B cell (primary cell): ENCODE measurements around the gene ADIPOR1. TPM values are rescaled to one million over a fixed set of nuclear protein-coding genes. Genes with fewer than 3 reads are reported as not detected.

Source experiments
- ATAC-seq: fragments of 200-7000 bp; cut with Tn5 transposase; one replicate; pipeline ENCODE4 v1.10.0; 2021; ENCODE audit warnings: low read depth, mild to moderate bottlenecking, moderate number of reproducible peaks, moderate library complexity
- CTCF ChIA-PET: fragments of 350-600 bp; sonication (Branson Sonifier 250); formaldehyde crosslinking; loops from one replicate; lab custom pipeline; 2021; ENCODE audit warnings: antibody characterized with exemption, inconsistent platforms; lab: Charles Lee
- POLR2A ChIA-PET: fragments of 350-600 bp; sonication (Branson Sonifier 250); formaldehyde crosslinking; loops from one replicate; lab custom pipeline; 2021; ENCODE audit warnings: antibody characterized with exemption; lab: Charles Lee
- DNase-seq: peaks from one replicate; pipeline ENCODE4 v3.0.0; 2013
- H2AFZ ChIP-seq: 2 replicates; pipeline ENCODE4 v1.6.1; 2012; ENCODE audit warnings: mild to moderate bottlenecking, low read depth, low read length; ENCODE audit not compliant: insufficient read depth, poor library complexity, severe bottlenecking
- H3K27ac ChIP-seq, 2 donors: 1 replicate in 1 of 2; 2 replicates in 1 of 2; pipeline ENCODE4 v1.5.1; 2012 to 2013; ENCODE audit warnings: low read length in 2 of 2, mild to moderate bottlenecking in 2 of 2, moderate library complexity in 1 of 2
- H3K27me3 ChIP-seq, 4 experiments: fragments of 200-600 bp in 1 of 4; sonication (generic) in 1 of 4; replicated peaks in 1 of 4; 1 replicate in 2 of 4; 2 replicates in 2 of 4; pipeline versions ENCODE4 v1.6.1 to v1.7.0; 2013 to 2016; ENCODE audit warnings: low read length in 3 of 4, mild to moderate bottlenecking in 2 of 4, mixed read lengths in 1 of 4, moderate library complexity in 1 of 4; ENCODE audit not compliant: insufficient read depth in 4 of 4, control insufficient read depth in 3 of 4; ENCODE audit errors: control extremely low read depth in 1 of 4
- H3K36me3 ChIP-seq, 2 experiments: replicated peaks in 1 of 2; 1 replicate in 1 of 2; 2 replicates in 1 of 2; pipeline versions ENCODE4 v1.6.1 to v1.7.1; 2013; ENCODE audit warnings: low read length in 1 of 2; ENCODE audit not compliant: insufficient read depth in 2 of 2, control insufficient read depth in 1 of 2; ENCODE audit errors: control extremely low read depth in 1 of 2, extremely low read depth in 1 of 2
- H3K4me1 ChIP-seq, 2 donors: fragments of 200-600 bp in 1 of 2; sonication (generic) in 1 of 2; 1 replicate in 1 of 2; 2 replicates in 1 of 2; pipeline versions ENCODE4 v1.5.1 to v1.6.1; 2013 to 2017; ENCODE audit warnings: low read length in 2 of 2; ENCODE audit not compliant: control insufficient read depth in 2 of 2, insufficient read depth in 2 of 2
- H3K4me2 ChIP-seq: replicated peaks from 2 replicates; pipeline ENCODE3; 2012; ENCODE audit warnings: mild to moderate bottlenecking, low read depth, low read length; ENCODE audit not compliant: poor library complexity, severe bottlenecking
- H3K4me3 ChIP-seq, 5 experiments: fragments of 200-600 bp in 1 of 5; sonication (generic) in 1 of 5; 1 replicate in 3 of 5; 2 replicates in 2 of 5; pipeline versions ENCODE4 v1.5.1 to v1.7.0; 2011 to 2016; ENCODE audit warnings: low read length in 4 of 5, mild to moderate bottlenecking in 4 of 5, low read depth in 2 of 5, control low read depth in 1 of 5, moderate library complexity in 1 of 5; ENCODE audit not compliant: insufficient read depth in 1 of 5; ENCODE audit errors: control extremely low read depth in 1 of 5, extremely low read depth in 1 of 5
- H3K79me2 ChIP-seq: fragments of 200-600 bp; sonication (generic); one replicate; pipeline ENCODE4 v1.6.0; 2016; ENCODE audit warnings: low read length; ENCODE audit not compliant: control insufficient read depth, insufficient read depth
- H3K9ac ChIP-seq: fragments of 200-600 bp; sonication (generic); 2 replicates; pipeline ENCODE4 v1.6.1; 2017; ENCODE audit warnings: mild to moderate bottlenecking, low read length, moderate library complexity
- H3K9me3 ChIP-seq, 3 donors: one replicate each; pipeline versions ENCODE4 v1.6.1 to v1.7.1; 2013; ENCODE audit warnings: low read length in 2 of 3; ENCODE audit not compliant: control insufficient read depth in 2 of 3, insufficient read depth in 1 of 3; ENCODE audit errors: control extremely low read depth in 1 of 3
- H4K20me1 ChIP-seq: 2 replicates; pipeline ENCODE4 v1.6.0; 2012; ENCODE audit warnings: mild to moderate bottlenecking, low read length; ENCODE audit not compliant: insufficient read depth, control insufficient read depth, poor library complexity, severe bottlenecking
- H3K27ac Mint-ChIP-seq: one replicate; pipeline ENCODE4 v1.8.0; 2021; ENCODE audit warnings: mixed read lengths
- H3K27me3 Mint-ChIP-seq: one replicate; pipeline ENCODE4 v1.8.0; 2021; ENCODE audit warnings: mixed read lengths
- H3K4me1 Mint-ChIP-seq: one replicate; pipeline ENCODE4 v1.8.0; 2021; ENCODE audit warnings: mixed read lengths
- H3K4me3 Mint-ChIP-seq: one replicate; pipeline ENCODE4 v1.8.0; 2021; ENCODE audit warnings: mixed read lengths
- H3K9me3 Mint-ChIP-seq: one replicate; pipeline ENCODE4 v1.8.0; 2022; ENCODE audit warnings: mixed read lengths; ENCODE audit not compliant: insufficient read depth
- CTCF ChIP-seq: fragments of 200-600 bp; IDR thresholded peaks from one replicate; pipeline ENCODE4 v1.8.0; 2022; ENCODE audit warnings: antibody characterized with exemption, mild to moderate bottlenecking
- EZH2 ChIP-seq: IDR thresholded peaks from 2 replicates; pipeline ENCODE4 v1.6.1; 2012; ENCODE audit warnings: borderline replicate concordance, low read depth, mild to moderate bottlenecking, moderate library complexity, low read length; ENCODE audit not compliant: insufficient read depth, poor library complexity, severe bottlenecking
- WGBS: methylation state at CpG from one replicate; pipeline ENCODE4 v1.1.5; 2013; ENCODE audit warnings: missing lambda C conversion rate; ENCODE audit not compliant: insufficient coverage; 5-methylcytosine and 5-hydroxymethylcytosine counted together
- intact Hi-C: fragments of 100-400 bp; cut with micrococcal nuclease; formaldehyde crosslinking; loops from one replicate; pipeline ENCODE4 v1.10.0; 2022
- polyA plus RNA-seq: library from polyadenylated mRNA; depleted of rRNA; stranded (reverse); fragments of >200 nt; gene quantifications from 2 replicates; pipeline ENCODE4 v1.2.3, GENCODE V29; 2012
- total RNA-seq, 2 donors: library from RNA; stranded (reverse); fragments of 120-200 nt in 1 of 2; gene quantifications; 1 replicate in 1 of 2; 2 replicates in 1 of 2; pipeline versions ENCODE4 v1.2.3 to v1.2.4, GENCODE V29; 2013 to 2022

ADIPOR1 gene
- total and polyA plus RNA-seq, 2 donors (not counting 1 experiment from before 2014, with no cell fraction given) = 44.2 to 49.5 TPM

- peaks cover 22% of the 10 kb centered on the region for H3K27me3 Mint-ChIP-seq
- no peak overlapping the region for H3K4me2 ChIP-seq
- no peak overlapping the region for H3K27ac ChIP-seq
- no peaks in the 10 kb centered on the region for H4K20me1 ChIP-seq
- H3K4me1 Mint-ChIP-seq = peaks cover 5% of the 10 kb centered on the region
- ChIA-PET POLR2A (no interaction called here), CTCF (no interaction called here)
- H3K4me3 ChIP-seq = no peak overlapping the region
- WGBS = no CpG with 5 or more reads among the region's 3 CpGs
- H3K27me3 ChIP-seq = peaks cover 0 to 2% (median 0%) of the 10 kb centered on the region in 4 experiments
- no peak for DNase-seq
- H3K9me3 Mint-ChIP-seq = no peaks in the 10 kb centered on the region
- TF ChIP-seq CTCF (no peak), EZH2 (no peak)
- H3K27ac Mint-ChIP-seq = no peak overlapping the region
- intact Hi-C loops = no loop called here
- H3K79me2 ChIP-seq = no peaks in the 10 kb centered on the region
- ATAC-seq = no peak
- H2AFZ ChIP-seq = no peak overlapping the region
- no peak overlapping the region for H3K4me3 Mint-ChIP-seq
- no peaks in the 10 kb centered on the region for H3K9me3 ChIP-seq
- no peak overlapping the region for H3K9ac ChIP-seq
- H3K36me3 ChIP-seq = no peaks in the 10 kb centered on the region
- peaks cover 1 to 3% of the 10 kb centered on the region in 2 donors for H3K4me1 ChIP-seq
Measured at GRCh38 chr1:202974856-202975255, 16.7 kb upstream of the ADIPOR1 start.

GRCh38 chr1:202972046-202972445 is 13.9 kb upstream of the ADIPOR1 start:
- Histone ChIP-seq H3K9ac (no peak overlapping the region), H3K4me1 (peaks cover 24 to 27% of the 10 kb centered on the region in 2 donors), H3K27ac (no peak overlapping the region), H3K9me3 (no peaks in the 10 kb centered on the region), H3K4me3 (no peak overlapping the region), H3K79me2 (no peaks in the 10 kb centered on the region), H4K20me1 (no peaks in the 10 kb centered on the region), H3K36me3 (no peaks in the 10 kb centered on the region), H2AFZ (no peak overlapping the region), H3K4me2 (no peak overlapping the region), H3K27me3 (no peaks in the 10 kb centered on the region)
- H3K4me1 Mint-ChIP-seq = peaks cover 27% of the 10 kb centered on the region
- no peak for ATAC-seq
- H3K4me3 Mint-ChIP-seq = no peak overlapping the region
- no peak overlapping the region for H3K27ac Mint-ChIP-seq
- intact Hi-C loops = no loop called here
- DNase-seq = no peak
- TF ChIP-seq EZH2 = no peak
- TF ChIP-seq CTCF = no peak
- ChIA-PET CTCF (interaction anchor here (1.1 to 3.1 kb wide), 2 partner anchors 19 to 27 kb away, joined by 3 to 14 read pairs; no protein-coding TSS in a partner anchor), POLR2A (no interaction called here)
- peaks cover 6% of the 10 kb centered on the region for H3K27me3 Mint-ChIP-seq
- no peaks in the 10 kb centered on the region for H3K9me3 Mint-ChIP-seq
- WGBS = 67% methylated on average over 3 of the region's 4 CpGs
